Activated T-cell treated with anti-CD3 and anti-CD28 coated beads for 4 hours (primary cell): Measurements from ENCODE around the gene WDR90.

Source experiments
- DNase-seq: peaks from one replicate; pipeline ENCODE4 v3.0.0-alpha.2; 2020

WDR90 gene

GRCh38 chr16:640614-641013 lies 8.6 kb upstream of the WDR90 start:
- no peak for DNase-seq

- DNase-seq = peak; percentile 39
These were observed 7.6 kb upstream of the WDR90 start, which contains the start of gene MCRIP2 for GRCh38 chr16:641326-642188. Gene MCRIP2, plus strand, starts transcription at chr16:641828. Its CDS starts 164 bp downstream, at chr16:641992.

GRCh38 chr16:642189-643049 lies 6.7 kb upstream of the WDR90 start:
- no peak for DNase-seq

GRCh38 chr16:643050-643368 lies 6.2 kb upstream of the WDR90 start:
- no peak for DNase-seq

- DNase-seq = no peak
These were observed 4.6 kb upstream of the WDR90 start for GRCh38 chr16:644556-644955.

GRCh38 chr16:645852-646678 lies 3.1 kb upstream of the WDR90 start:
- DNase-seq = no peak

- no peak for DNase-seq
These were observed 2.4 kb upstream of the WDR90 start for GRCh38 chr16:646679-647172.

- no peak for DNase-seq
These were observed 1.8 kb upstream of the WDR90 start for GRCh38 chr16:647173-647902.

- DNase-seq = no peak
These were observed 939 bp upstream of the WDR90 start for GRCh38 chr16:648071-648780.

GRCh38 chr16:649631-650030 lies 466 bp downstream of the WDR90 start:
- DNase-seq = no peak

GRCh38 chr16:651844-652243 lies 2.7 kb downstream of the WDR90 start:
- no peak for DNase-seq

GRCh38 chr16:652454-653305 lies 3.5 kb downstream of the WDR90 start:
- DNase-seq = no peak

- no peak for DNase-seq
These were observed 4.9 kb downstream of the WDR90 start for GRCh38 chr16:654034-654433.

GRCh38 chr16:657487-657886 lies 8.3 kb downstream of the WDR90 start:
- no peak for DNase-seq

GRCh38 chr16:658679-659571 lies 9.8 kb downstream of the WDR90 start:
- DNase-seq = no peak

GRCh38 chr16:659618-660017 lies 10.5 kb downstream of the WDR90 start:
- no peak for DNase-seq

GRCh38 chr16:660132-660458 lies 10.9 kb downstream of the WDR90 start:
- no peak for DNase-seq

GRCh38 chr16:660459-661183 lies 11.5 kb downstream of the WDR90 start:
- peak; percentile 41 for DNase-seq
